ENCODE data around the gene GRK2. TPM values are rescaled to one million over a fixed set of nuclear protein-coding genes. Genes with fewer than 3 reads are reported as not detected.

Gene GRK2
- total and polyA plus RNA-seq, 12 donors, result 34.2 to 65.0 (median 45.5) TPM

DNA sequence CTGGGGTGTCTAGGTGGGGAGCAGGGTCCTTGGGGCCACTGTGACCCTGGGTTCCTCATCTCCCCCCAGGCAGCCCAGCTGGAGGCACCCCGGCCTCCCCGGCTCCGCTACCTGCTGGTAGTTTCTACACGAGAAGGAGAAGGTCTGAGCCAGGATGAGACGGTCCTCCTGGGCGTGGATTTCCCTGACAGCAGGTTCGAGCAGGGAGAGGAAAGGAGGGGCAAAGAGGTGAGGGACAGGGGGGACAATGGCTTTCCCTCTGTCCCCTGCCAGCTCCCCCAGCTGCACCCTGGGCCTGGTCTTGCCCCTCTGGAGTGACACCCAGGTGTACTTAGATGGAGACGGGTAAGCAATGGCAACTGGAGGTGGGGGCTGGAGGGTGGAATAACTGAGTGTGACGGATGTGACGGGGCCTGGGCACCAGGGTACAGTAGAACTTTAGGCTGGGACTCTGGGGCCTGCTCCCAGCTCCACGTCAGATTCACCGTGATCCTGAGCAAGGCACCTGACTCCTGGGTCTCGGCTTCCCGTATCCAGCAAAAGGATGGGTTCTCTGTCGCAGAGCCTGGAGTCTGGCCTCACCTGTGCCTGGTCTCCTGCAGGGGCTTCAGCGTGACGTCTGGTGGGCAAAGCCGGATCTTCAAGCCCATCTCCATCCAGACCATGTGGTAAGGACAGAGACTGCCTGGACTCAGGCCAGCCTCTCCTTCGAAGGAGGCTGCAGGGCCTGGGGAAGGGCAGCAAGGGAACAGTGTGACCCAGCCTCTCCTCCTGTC lies 40.7 kb downstream of the GRK2 start:
- no peak for TF ChIP-seq CTCF (IDR thresholded peaks at IDR 0.05)
- no peak overlapping the region for H3K27ac ChIP-seq
- intact Hi-C loops (cut with DNase I), result no loop called here
- WGBS, 2 donors, result 91 to 94% methylated on average over 19 of the region's 19 CpGs
- H3K27me3 ChIP-seq, result no peaks in the 10 kb centered on the region
- DNase-seq (no peak), ATAC-seq (no peak)
- H3K36me3 ChIP-seq, result peaks cover 0 to 55% (median 9%) of the 10 kb centered on the region in 9 donors
- H3K4me1 ChIP-seq, result peaks cover 10 to 30% (median 25%) of the 10 kb centered on the region in 9 donors
- H3K9me3 ChIP-seq, result no peaks in the 10 kb centered on the region
- no peak overlapping the region for H3K4me3 ChIP-seq

- intact Hi-C loops (cut with DNase I), result no loop called here
- H3K36me3 ChIP-seq, result peaks cover 0 to 55% (median 9%) of the 10 kb centered on the region in 9 donors
- DNase-seq, result no peak
Measured at GRCh38 chr11:67307545-67308001, 41.3 kb downstream of the GRK2 start.

DNA sequence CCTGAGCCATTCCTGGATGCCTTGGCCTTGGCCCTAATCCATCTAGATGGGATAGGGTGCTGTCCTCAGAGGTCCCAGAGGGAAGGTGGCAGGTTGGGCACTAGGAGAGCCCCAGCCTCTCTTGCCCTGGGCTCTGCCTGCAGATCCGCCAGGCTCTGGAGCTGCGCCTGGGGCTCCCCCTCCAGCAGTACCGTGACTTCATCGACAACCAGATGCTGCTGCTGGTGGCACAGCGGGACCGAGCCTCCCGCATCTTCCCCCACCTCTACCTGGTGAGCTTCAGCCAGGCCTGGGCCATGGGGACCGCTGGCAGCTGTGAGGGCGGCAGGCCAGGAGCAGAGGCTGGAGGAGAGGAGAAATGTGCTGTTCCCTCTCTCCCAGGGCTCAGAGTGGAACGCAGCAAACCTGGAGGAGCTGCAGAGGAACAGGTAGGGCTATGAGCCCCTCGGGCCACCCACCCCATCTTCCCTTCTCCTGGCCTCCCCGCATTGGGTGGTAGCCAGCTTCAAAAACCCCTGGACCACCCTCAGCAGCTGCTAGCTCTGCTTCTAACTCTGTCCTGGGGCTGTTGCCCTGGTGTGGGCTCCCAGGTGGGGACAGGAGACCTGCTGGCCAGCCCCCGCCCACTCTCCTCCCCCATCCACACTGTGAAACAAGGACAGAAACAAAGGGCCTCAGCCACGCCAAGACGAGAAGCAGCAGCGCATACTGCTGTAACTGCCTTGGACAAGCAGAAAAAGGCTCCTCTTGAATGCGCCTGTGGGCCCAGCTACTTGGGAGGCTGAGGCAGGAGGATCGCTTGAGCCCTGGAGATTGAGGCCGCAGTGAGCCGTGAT lies 42.0 kb downstream of the GRK2 start:
- intact Hi-C loops (cut with DNase I), result no loop called here
- no peak overlapping the region for H3K4me3 ChIP-seq
- no peak for TF ChIP-seq CTCF (IDR thresholded peaks at IDR 0.05)
- no peaks in the 10 kb centered on the region for H3K27me3 ChIP-seq
- no peak for DNase-seq
- H3K4me1 ChIP-seq, result peaks cover 3 to 28% (median 14%) of the 10 kb centered on the region in 9 donors
- H3K36me3 ChIP-seq, result peaks cover 0 to 55% (median 9%) of the 10 kb centered on the region in 9 donors
- ATAC-seq, result no peak
- WGBS, 2 donors, result 95 to 96% methylated on average over 20 of the region's 20 CpGs
- H3K27ac ChIP-seq, result no peak overlapping the region
- H3K9me3 ChIP-seq, result no peaks in the 10 kb centered on the region

More at GRCh38 chr11:67307545-67308001, 41.3 kb downstream of the GRK2 start:
- WGBS, 2 donors, result 80 to 89% methylated on average over 12 of the region's 12 CpGs
- no peak overlapping the region for H3K27ac ChIP-seq
- no peaks in the 10 kb centered on the region for H3K27me3 ChIP-seq
- H3K4me3 ChIP-seq, result no peak overlapping the region
- H3K4me1 ChIP-seq, result peaks cover 6 to 27% (median 19%) of the 10 kb centered on the region in 9 donors
- no peak for ATAC-seq
- TF ChIP-seq CTCF (IDR thresholded peaks at IDR 0.05), result no peak
- no peaks in the 10 kb centered on the region for H3K9me3 ChIP-seq

DNA sequence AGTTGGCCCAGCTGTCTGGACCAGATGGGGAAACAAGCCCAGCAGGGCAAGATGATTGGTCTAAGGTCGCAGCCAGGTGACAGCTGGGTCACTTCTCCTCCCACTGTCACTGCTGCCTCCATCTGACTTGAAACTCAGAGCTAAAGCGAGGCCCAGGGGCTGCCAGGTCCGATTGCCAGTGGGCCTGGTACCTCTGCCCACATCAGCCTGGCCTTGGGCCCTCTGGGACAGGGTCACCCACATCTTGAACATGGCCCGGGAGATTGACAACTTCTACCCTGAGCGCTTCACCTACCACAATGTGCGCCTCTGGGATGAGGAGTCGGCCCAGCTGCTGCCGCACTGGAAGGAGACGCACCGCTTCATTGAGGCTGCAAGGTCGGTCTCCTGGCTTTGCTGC lies 42.9 kb downstream of the GRK2 start:
- TF ChIP-seq CTCF (IDR thresholded peaks at IDR 0.05), result no peak
- intact Hi-C loops (cut with DNase I), result no loop called here
- ATAC-seq (no peak), DNase-seq (no peak)
- Histone ChIP-seq H3K9me3 (no peaks in the 10 kb centered on the region), H3K27me3 (no peaks in the 10 kb centered on the region), H3K4me1 (peaks cover 3 to 26% (median 7%) of the 10 kb centered on the region in 9 donors), H3K27ac (no peak overlapping the region), H3K4me3 (no peak overlapping the region), H3K36me3 (peaks cover 0 to 55% (median 9%) of the 10 kb centered on the region in 9 donors)
- WGBS, 2 donors, result 96 to 97% methylated on average over 11 of the region's 11 CpGs
